NCI-H1417 (cell line): ENCODE data around the gene SLC26A9.
"Not testable (repeated sequence)": the region's sequence is repeated elsewhere in the genome, so short reads cannot be mapped to it uniquely, and the experiment has no call there.

Source experiments
- DNase-seq, 3 experiments: peaks; one replicate each; lab custom pipeline; 2025; lab: John Stamatoyannopoulos, UW

Gene SLC26A9

DNA sequence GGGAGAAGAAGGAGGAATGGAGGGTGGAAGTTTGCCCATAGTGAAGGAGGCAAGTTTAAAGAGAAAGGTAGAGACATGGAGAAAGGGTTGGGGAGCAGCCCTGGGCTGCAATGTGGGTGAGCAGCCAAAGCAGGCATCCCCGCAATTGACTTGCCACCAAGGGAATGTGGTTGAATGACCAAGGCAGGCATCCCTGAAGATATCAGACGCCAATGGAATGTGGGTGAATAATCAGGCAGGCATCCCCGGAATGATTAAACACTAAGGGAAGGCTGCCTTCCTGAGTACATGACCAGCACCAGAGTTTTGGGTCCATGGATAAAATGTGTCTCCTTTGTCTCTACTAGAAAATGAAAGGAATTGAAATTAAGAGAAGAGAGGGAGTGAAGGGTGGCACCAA, 53.5 kb downstream of the SLC26A9 start:
- DNase-seq = not testable (repeated sequence)

DNA sequence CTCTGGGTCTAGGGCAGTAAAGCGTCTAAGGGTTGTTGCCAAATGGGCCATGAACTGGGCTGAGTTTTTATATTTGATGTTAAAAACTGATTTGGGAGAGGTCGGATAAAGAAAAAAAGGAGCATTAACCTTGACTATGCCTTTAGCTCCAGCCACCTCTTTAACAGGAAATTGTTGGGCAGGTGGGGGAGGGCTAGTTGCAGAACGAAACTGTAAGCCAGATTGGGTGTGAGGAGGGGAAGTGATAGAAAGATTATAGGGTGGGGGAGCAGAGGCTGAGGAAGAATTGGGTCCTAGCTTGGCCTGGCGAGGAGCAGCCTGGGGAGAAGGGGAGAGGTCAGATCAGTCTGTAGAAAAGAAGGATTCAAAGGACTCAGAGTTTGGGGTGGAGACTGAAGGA, 54.2 kb downstream of the SLC26A9 start:
- not testable (repeated sequence) for DNase-seq

DNA sequence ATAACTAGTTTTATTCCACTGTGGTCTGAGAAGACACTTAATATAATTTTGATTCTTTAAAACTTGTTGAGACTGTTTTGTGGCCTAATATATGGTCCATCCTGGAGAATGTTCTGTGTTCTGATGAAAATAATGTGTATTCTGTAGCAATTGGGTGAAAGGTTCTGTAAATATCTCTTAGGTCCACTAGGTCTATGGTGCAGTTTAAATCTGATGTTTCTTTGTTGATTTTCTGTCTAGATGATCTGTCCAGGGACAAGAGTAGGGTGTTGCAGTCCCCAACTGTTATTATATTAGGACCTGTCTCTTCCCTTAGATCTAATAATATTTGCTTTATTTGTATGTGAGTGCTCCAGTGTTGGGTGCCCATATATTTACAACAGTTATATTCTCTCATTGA, 59.5 kb downstream of the SLC26A9 start:
- no peak for DNase-seq

GRCh38 chr1:205880923-205881322, 62.3 kb downstream of the SLC26A9 start:
- no peak for DNase-seq

DNA sequence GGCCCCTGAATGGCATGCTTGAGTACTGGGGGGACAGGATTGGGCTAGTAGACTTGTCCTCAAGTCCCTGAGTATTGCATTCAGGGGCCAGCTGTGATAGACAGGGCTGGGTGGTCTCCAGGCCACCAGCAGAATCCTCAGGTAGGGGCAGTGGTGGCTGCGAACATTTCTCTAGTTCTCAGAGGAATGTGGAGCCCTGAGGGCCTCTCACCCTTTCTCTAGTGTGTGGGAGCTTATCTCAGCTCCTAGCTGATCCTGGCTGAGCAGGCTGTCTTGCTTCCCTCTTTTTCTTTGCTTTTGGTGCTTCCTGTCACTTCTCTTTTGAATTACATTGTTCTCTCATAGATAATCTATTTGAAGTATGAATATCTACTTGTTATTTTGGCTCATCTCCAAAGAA, 63.3 kb downstream of the SLC26A9 start:
- DNase-seq = no peak

DNA sequence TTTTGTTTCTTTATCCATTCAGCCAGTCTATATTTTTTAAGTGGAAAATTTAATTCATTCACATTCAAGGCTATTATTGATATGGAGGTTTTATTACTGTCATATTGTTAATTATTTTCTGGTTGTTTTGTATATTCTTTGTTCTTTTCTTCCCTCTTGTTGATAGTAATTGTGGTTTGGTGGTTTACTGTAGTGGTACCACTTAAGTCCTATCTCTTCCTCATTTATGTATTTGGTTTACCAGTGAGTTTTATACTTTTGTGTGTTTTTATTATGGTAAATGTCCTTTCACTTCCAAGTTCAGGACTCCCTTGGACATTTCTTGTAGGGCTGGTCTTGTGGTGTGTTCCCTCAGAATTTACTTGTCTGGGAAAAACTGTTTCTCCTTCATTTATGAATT, 65.2 kb downstream of the SLC26A9 start:
- no peak for DNase-seq

DNA sequence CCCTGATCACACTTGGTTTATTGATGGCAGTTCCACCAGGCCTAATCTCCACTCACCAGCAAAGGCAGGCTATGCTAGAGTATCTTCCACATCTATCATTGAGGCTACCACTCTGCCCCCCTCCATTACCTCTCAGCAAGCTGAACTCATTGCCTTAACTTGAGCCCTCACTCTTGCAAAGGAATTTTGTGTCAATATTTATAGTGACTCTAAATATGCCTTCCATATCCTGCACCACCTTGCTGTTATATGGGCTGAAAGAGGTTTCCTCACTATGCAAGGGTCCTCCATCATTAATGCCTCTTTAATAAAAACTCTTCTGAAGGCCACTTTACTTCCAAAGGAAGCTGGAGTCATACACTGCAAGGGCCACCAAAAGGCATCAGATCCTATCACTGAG, 70.1 kb downstream of the SLC26A9 start:
- DNase-seq = not testable (repeated sequence)

- DNase-seq = no peak
These were observed 73.0 kb downstream of the SLC26A9 start for GRCh38 chr1:205870236-205870635.
